ENCODE measurements around the gene PCYT1B.
"Not testable (repeated sequence)": the region's sequence is repeated elsewhere in the genome, so short reads cannot be mapped to it uniquely, and the experiment has no call there.

Gene PCYT1B

DNA sequence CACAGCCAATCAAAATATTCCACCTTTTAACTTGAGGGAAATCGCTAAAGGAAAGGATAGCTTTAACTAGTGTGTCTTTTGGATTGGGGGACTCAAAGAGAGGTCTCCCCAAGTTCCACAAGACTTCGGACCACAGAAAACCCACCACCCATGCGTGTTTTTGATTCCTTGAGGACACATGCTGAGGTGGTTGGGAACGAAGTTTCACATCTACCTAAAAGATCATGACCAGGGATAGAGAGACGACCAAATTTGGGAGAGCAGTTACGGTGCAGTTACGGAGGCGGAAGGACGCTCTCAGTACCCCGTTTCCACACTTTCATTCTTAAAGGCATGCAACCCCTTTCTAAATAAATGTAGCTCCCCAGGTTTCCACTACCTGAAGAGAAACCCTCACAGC, 1.1 kb downstream of the PCYT1B start:
- peak overlapping the region; percentile 97 for H3K27ac ChIP-seq (ENCODE audit: low read depth, low read length)
- peak overlapping the region; percentile 80 for H3K4me3 ChIP-seq (ENCODE audit: low read length)
- peaks cover 4% of the 10 kb centered on the region; the same call in 1 of the 2 replicates for H3K36me3 ChIP-seq (ENCODE audit: insufficient read depth, low read length)
- no peaks in the 10 kb centered on the region for H3K9me3 ChIP-seq (ENCODE audit: insufficient read depth, low read depth, low read length)
- WGBS = 0% methylated on average over 6 of the region's 10 CpGs
- H3K27me3 ChIP-seq (ENCODE audit: insufficient read depth, low read length) = no peaks in the 10 kb centered on the region
- H3K9ac ChIP-seq (ENCODE audit: low read depth, low read length) = peak overlapping the region; percentile 91
- H3K4me1 ChIP-seq (ENCODE audit: insufficient read depth, low read length) = peaks cover 13% of the 10 kb centered on the region

DNA sequence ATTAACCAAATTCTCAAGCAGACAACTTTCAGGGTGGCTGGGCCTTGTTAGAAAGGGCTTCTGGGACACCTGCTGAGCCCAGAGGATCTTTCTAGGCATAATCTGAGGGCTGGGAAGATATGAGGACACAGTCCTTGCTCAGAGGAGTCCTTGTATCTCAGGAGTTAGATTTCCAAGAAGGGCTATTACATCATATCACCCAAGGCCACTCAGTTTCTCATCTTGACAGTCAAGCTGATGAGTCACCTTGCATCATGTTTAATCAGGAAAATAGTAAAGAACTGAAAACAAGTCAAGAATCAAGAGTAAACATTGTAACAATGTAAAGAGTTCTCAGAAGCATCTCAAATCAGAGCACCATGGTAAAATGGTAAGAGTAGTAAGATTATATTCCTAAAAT, 4.0 kb downstream of the PCYT1B start:
- Histone ChIP-seq H3K27me3 (ENCODE audit: insufficient read depth, low read length) (no peaks in the 10 kb centered on the region), H3K4me1 (ENCODE audit: insufficient read depth, low read length) (peaks cover 12% of the 10 kb centered on the region), H3K9ac (ENCODE audit: low read depth, low read length) (no peak overlapping the region), H3K4me3 (ENCODE audit: low read length) (no peak overlapping the region), H3K27ac (ENCODE audit: low read depth, low read length) (no peak overlapping the region), H3K9me3 (ENCODE audit: insufficient read depth, low read depth, low read length) (no peaks in the 10 kb centered on the region), H3K36me3 (ENCODE audit: insufficient read depth, low read length) (peaks cover 4% of the 10 kb centered on the region; the same call in 1 of the 2 replicates)

DNA sequence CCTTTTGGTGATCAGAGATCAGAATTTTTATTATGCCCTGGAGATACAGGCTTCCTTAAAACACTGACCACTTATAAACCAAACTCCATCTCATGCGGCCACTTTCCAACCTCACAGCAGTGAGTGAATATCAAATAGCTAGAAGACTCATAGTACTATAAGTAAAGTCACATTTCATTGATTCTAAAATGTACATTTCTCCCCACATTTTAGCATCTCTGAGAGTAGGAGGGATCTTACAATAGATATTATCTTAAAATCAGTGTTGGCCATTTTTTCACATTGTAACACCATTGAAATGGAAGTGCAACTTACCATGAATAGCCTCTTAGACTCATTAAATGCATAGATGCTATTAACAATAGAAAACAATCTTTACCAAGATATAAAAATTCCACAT, 17.4 kb downstream of the PCYT1B start:
- Histone ChIP-seq H3K4me1 (ENCODE audit: insufficient read depth, low read length) (no peaks in the 10 kb centered on the region), H3K9me3 (ENCODE audit: insufficient read depth, low read depth, low read length) (no peaks in the 10 kb centered on the region), H3K4me3 (ENCODE audit: low read length) (no peak overlapping the region), H3K36me3 (ENCODE audit: insufficient read depth, low read length) (no peaks in the 10 kb centered on the region), H3K27me3 (ENCODE audit: insufficient read depth, low read length) (no peaks in the 10 kb centered on the region), H3K9ac (ENCODE audit: low read depth, low read length) (no peak overlapping the region), H3K27ac (ENCODE audit: low read depth, low read length) (no peak overlapping the region)
- WGBS = no CpG with 5 or more reads among the region's 1 CpG

DNA sequence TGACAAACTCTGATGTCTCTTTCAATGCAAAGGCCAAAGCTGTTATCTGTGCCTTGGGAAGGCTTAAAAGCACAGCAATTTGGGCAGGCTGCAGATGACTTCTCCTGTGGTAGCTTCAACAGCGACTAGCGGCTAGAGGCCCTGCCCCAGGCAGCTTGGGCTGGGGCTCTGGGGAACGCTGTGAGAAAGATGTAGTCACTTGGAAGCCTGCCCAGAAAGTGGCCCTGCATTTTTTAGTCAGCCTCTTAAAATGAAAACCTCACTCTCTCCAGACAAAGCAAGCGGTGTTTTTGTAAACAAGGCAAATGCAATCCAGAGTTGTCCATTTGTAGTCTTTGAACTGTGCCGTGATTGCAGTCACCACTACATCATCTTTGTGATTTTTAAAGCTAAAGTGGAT, 27.5 kb downstream of the PCYT1B start:
- no peak overlapping the region for H3K9ac ChIP-seq (ENCODE audit: low read depth, low read length)
- no peaks in the 10 kb centered on the region for H3K4me1 ChIP-seq (ENCODE audit: insufficient read depth, low read length)
- WGBS = 85% methylated on average over 5 of the region's 5 CpGs
- H3K27me3 ChIP-seq (ENCODE audit: insufficient read depth, low read length) = no peaks in the 10 kb centered on the region
- H3K27ac ChIP-seq (ENCODE audit: low read depth, low read length) = no peak overlapping the region
- H3K9me3 ChIP-seq (ENCODE audit: insufficient read depth, low read depth, low read length) = no peaks in the 10 kb centered on the region
- no peaks in the 10 kb centered on the region for H3K36me3 ChIP-seq (ENCODE audit: insufficient read depth, low read length)
- H3K4me3 ChIP-seq (ENCODE audit: low read length) = no peak overlapping the region

DNA sequence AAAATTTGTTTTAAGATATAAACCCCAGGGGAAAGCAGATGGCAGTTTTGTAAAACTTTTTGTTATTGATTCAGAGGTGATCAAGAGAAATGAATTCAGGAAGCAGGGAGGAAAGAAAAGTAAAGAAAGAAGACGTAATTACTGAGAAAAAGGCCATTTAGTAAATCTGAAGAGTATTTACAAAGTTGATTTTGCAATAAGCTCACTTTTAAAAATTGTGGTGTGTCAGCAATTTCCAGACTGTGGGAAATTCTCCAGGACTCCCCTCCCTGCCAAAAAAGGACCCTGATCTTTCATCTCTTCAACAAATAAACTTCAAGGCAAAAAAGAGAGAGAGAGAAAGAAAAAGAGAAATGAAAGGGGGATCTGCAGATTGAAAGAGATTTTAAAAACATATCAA, 36.6 kb downstream of the PCYT1B start:
- H3K4me1 ChIP-seq (ENCODE audit: insufficient read depth, low read length) = no peaks in the 10 kb centered on the region
- WGBS = 90% methylated on average over 1 of the region's 1 CpG

DNA sequence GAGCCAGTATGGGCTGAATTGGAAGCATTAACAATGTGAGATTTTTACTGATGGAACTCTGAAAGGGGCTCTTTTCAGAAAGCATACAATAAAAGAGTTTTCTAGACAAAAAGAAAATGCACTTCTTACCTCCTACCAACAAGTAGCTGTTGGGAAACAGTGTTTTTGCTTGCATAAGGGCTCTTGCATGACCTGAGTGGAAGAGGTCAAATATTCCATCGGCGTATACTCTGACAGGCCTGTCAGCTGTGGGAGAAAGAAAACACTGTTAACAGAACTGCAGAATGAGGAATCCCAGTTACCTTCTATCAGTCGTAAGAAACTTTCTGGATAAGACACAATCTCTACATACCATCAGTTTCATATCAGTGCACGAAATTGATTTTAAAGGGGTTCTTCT, 39.5 kb downstream of the PCYT1B start:
- no peak overlapping the region for H3K9ac ChIP-seq (ENCODE audit: low read depth, low read length)
- H3K27me3 ChIP-seq (ENCODE audit: insufficient read depth, low read length) = no peaks in the 10 kb centered on the region
- H3K4me1 ChIP-seq (ENCODE audit: insufficient read depth, low read length) = no peaks in the 10 kb centered on the region
- H3K36me3 ChIP-seq (ENCODE audit: insufficient read depth, low read length) = peaks cover 13% of the 10 kb centered on the region
- WGBS = 89% methylated on average over 4 of the region's 4 CpGs
- H3K9me3 ChIP-seq (ENCODE audit: insufficient read depth, low read depth, low read length) = no peaks in the 10 kb centered on the region
- no peak overlapping the region for H3K4me3 ChIP-seq (ENCODE audit: low read length)
- H3K27ac ChIP-seq (ENCODE audit: low read depth, low read length) = no peak overlapping the region

More for the DNA sequence above, 36.6 kb downstream of the PCYT1B start:
- H3K9me3 ChIP-seq (ENCODE audit: insufficient read depth, low read depth, low read length) = no peaks in the 10 kb centered on the region
- H3K27ac ChIP-seq (ENCODE audit: low read depth, low read length) = no peak overlapping the region
- no peak overlapping the region for H3K9ac ChIP-seq (ENCODE audit: low read depth, low read length)
- H3K27me3 ChIP-seq (ENCODE audit: insufficient read depth, low read length) = no peaks in the 10 kb centered on the region
- peaks cover 13% of the 10 kb centered on the region for H3K36me3 ChIP-seq (ENCODE audit: insufficient read depth, low read length)
- H3K4me3 ChIP-seq (ENCODE audit: low read length) = no peak overlapping the region

DNA sequence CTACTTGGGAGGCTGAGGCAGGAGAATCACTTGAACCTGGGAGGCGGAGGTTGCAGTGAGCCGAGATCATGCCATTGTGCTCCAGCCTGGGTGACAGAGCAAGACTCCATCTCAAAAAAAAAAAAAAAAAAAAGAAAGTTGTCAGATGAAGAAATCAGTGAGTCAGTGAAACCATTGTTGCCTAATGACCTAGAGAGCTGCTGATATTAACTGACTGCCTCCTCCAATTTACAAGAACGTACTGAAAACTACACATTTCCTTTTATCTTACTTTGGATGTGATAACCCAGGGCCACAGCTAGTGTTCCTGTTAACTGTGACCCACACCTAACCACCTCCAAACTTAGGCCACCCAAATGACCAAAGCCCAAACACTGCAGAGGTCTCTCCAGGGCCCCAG, 41.2 kb downstream of the PCYT1B start:
- H3K27ac ChIP-seq (ENCODE audit: low read depth, low read length); H3K9ac ChIP-seq (ENCODE audit: low read depth, low read length); H3K4me1 ChIP-seq (ENCODE audit: insufficient read depth, low read length); H3K27me3 ChIP-seq (ENCODE audit: insufficient read depth, low read length); H3K9me3 ChIP-seq (ENCODE audit: insufficient read depth, low read depth, low read length); H3K4me3 ChIP-seq (ENCODE audit: low read length): not testable (repeated sequence)
- H3K36me3 ChIP-seq (ENCODE audit: insufficient read depth, low read length) = peaks cover 13% of the 10 kb centered on the region
- WGBS = 97% methylated on average over 3 of the region's 3 CpGs

DNA sequence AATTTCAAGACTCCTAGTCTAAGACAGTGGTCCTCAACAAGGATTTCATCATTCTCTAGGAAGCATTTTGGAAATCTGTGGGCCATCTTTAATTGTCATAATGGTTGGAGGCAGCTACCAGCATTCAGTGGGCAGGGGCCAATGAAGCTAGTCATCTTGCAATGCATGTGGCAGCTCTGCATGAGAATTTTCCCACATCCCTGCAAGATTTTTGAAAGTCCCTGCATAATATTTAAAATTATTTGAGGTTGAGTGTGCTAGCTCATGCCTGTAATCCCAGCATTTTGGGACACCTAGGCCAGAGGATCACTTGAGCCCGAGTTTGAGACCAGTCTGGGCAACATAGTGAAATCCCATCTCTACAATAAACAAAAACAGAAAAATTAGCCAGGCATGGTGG, 44.0 kb downstream of the PCYT1B start:
- H3K9me3 ChIP-seq (ENCODE audit: insufficient read depth, low read depth, low read length) = no peaks in the 10 kb centered on the region
- H3K27me3 ChIP-seq (ENCODE audit: insufficient read depth, low read length) = no peaks in the 10 kb centered on the region
- no peaks in the 10 kb centered on the region for H3K4me1 ChIP-seq (ENCODE audit: insufficient read depth, low read length)
- H3K4me3 ChIP-seq (ENCODE audit: low read length) = no peak overlapping the region
- peaks cover 13% of the 10 kb centered on the region for H3K36me3 ChIP-seq (ENCODE audit: insufficient read depth, low read length)
- no peak overlapping the region for H3K9ac ChIP-seq (ENCODE audit: low read depth, low read length)
- H3K27ac ChIP-seq (ENCODE audit: low read depth, low read length) = no peak overlapping the region
- WGBS = 89% methylated on average over 1 of the region's 1 CpG

DNA sequence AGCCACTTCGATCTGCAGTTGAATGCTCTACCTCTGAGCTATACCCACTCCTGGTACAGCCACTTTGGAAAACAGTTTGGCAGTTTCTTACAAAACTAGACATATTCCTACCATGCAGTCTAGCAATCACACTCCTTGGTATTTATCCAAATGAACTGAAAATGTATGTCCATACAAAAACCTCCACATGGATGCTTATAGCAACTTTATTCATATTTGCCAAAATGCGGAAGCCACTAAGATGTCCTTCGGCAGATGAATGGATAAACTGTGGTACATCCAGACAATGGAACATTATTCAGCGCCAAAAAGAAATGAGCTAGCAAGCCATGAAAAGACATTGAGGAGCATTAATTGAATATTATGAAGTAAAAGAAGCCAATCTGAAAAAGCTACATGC, 45.3 kb downstream of the PCYT1B start:
- Histone ChIP-seq H3K4me3 (ENCODE audit: low read length) (no peak overlapping the region), H3K4me1 (ENCODE audit: insufficient read depth, low read length) (no peaks in the 10 kb centered on the region), H3K27ac (ENCODE audit: low read depth, low read length) (no peak overlapping the region), H3K27me3 (ENCODE audit: insufficient read depth, low read length) (no peaks in the 10 kb centered on the region), H3K36me3 (ENCODE audit: insufficient read depth, low read length) (peaks cover 5% of the 10 kb centered on the region; the same call in 1 of the 2 replicates), H3K9ac (ENCODE audit: low read depth, low read length) (no peak overlapping the region), H3K9me3 (ENCODE audit: insufficient read depth, low read depth, low read length) (no peaks in the 10 kb centered on the region)
- 98% methylated on average over 4 of the region's 4 CpGs for WGBS

DNA sequence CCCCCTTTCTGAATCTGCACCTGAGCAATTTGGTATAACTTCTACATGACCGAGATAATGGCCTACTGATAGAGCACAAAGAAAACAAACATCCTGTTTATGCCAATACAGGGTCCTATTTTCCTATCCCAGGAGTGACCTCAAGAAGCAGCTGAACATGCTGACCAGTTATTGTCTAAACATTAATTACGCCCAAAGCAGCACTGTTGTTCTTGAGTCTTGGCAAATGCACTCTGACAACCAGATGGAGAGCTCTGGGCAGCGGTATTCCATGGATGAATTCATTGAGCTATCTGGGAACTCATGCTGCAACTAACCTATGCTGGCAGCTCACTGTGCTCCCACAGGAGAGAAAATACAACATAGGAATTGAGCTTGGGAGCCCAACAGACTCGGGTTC, 52.6 kb downstream of the PCYT1B start:
- Histone ChIP-seq H3K4me3 (ENCODE audit: low read length) (no peak overlapping the region), H3K9me3 (ENCODE audit: insufficient read depth, low read depth, low read length) (no peaks in the 10 kb centered on the region), H3K9ac (ENCODE audit: low read depth, low read length) (no peak overlapping the region), H3K36me3 (ENCODE audit: insufficient read depth, low read length) (peaks cover 2% of the 10 kb centered on the region; the same call in 1 of the 2 replicates), H3K27me3 (ENCODE audit: insufficient read depth, low read length) (no peaks in the 10 kb centered on the region), H3K4me1 (ENCODE audit: insufficient read depth, low read length) (no peaks in the 10 kb centered on the region), H3K27ac (ENCODE audit: low read depth, low read length) (no peak overlapping the region)
- 96% methylated on average over 4 of the region's 4 CpGs for WGBS

DNA sequence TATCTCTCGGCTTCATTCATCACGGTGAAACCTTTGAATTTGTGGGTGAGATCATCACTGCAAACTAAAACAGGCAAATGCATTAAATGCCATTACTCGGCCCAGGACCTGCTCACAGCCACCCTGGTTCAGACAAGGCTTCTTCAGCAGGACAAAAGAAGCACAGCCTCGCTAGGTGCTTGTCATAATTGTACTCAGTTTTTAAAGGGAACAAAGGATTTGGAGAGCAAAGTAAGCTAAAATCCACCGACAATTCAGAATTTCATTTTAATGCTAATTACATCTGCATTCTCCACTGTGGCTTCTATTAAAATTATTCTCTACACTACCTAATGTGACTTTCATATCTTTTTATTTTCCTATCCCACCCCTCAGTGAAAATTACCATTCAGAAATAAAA, 57.0 kb downstream of the PCYT1B start:
- Histone ChIP-seq H3K27me3 (ENCODE audit: insufficient read depth, low read length) (no peaks in the 10 kb centered on the region), H3K27ac (ENCODE audit: low read depth, low read length) (no peak overlapping the region), H3K9ac (ENCODE audit: low read depth, low read length) (no peak overlapping the region), H3K9me3 (ENCODE audit: insufficient read depth, low read depth, low read length) (no peaks in the 10 kb centered on the region), H3K4me1 (ENCODE audit: insufficient read depth, low read length) (no peaks in the 10 kb centered on the region), H3K4me3 (ENCODE audit: low read length) (no peak overlapping the region), H3K36me3 (ENCODE audit: insufficient read depth, low read length) (peaks cover 27% of the 10 kb centered on the region)
- 90% methylated on average over 5 of the region's 5 CpGs for WGBS

DNA sequence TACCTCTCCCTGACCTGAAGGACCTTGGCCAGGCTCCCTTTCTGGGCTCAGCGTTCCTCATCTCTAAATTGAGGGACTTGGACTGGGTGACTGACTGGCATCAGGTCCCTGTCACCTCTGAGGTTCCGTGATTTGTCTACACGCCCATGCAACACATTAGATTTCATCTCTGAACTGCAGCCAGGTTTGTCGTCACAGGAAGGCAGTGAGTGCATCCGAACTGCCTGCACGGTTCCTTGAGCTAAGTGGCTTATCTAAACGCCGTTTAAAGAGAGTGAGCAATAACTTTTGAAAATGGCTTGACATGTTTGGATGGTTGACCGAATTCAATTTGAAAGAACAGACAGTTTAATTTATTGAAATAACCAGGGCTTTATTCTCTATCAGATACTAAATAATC, 70.1 kb downstream of the PCYT1B start:
- no peaks in the 10 kb centered on the region for H3K27me3 ChIP-seq (ENCODE audit: insufficient read depth, low read length)
- H3K27ac ChIP-seq (ENCODE audit: low read depth, low read length) = no peak overlapping the region
- 96% methylated on average over 8 of the region's 9 CpGs for WGBS
- H3K9ac ChIP-seq (ENCODE audit: low read depth, low read length) = no peak overlapping the region
- no peaks in the 10 kb centered on the region for H3K9me3 ChIP-seq (ENCODE audit: insufficient read depth, low read depth, low read length)
- peaks cover 18% of the 10 kb centered on the region for H3K36me3 ChIP-seq (ENCODE audit: insufficient read depth, low read length)
- H3K4me3 ChIP-seq (ENCODE audit: low read length) = no peak overlapping the region
- H3K4me1 ChIP-seq (ENCODE audit: insufficient read depth, low read length) = no peaks in the 10 kb centered on the region
